LNCAP (cell line): ENCODE results near the gene NINJ1.

Experiments
- CTCF ChIP-seq: fragments of 450-650 bp; IDR thresholded peaks from 2 replicates; pipeline ENCODE4 v1.5.1; 2017; ENCODE audit warnings: mild to moderate bottlenecking

Gene NINJ1

DNA sequence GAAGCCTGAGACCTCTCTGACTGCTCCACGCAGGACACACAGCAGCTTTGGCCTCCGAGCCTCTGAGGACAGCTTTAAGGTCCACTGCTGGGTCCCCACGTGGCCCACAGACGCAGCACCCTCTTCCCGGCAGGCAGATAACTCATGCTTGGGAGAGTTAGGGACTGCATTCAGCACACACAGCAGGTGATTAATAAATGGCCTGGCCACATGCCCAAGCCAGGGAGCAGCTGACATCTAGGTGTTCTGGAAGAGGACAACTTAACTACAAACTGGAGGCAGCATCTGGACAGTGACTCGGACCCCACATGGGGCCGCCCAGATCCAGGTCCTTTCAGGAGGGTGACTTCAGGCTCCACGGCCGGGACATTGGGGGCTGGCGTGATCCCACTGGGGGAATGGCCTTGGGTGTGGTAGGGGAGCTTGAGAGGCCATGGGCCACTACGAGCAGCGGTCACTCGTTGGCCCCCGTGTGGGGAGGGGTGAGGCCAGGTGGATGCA is 11.3 kb downstream of the NINJ1 start:
- no peak for TF ChIP-seq CTCF

DNA sequence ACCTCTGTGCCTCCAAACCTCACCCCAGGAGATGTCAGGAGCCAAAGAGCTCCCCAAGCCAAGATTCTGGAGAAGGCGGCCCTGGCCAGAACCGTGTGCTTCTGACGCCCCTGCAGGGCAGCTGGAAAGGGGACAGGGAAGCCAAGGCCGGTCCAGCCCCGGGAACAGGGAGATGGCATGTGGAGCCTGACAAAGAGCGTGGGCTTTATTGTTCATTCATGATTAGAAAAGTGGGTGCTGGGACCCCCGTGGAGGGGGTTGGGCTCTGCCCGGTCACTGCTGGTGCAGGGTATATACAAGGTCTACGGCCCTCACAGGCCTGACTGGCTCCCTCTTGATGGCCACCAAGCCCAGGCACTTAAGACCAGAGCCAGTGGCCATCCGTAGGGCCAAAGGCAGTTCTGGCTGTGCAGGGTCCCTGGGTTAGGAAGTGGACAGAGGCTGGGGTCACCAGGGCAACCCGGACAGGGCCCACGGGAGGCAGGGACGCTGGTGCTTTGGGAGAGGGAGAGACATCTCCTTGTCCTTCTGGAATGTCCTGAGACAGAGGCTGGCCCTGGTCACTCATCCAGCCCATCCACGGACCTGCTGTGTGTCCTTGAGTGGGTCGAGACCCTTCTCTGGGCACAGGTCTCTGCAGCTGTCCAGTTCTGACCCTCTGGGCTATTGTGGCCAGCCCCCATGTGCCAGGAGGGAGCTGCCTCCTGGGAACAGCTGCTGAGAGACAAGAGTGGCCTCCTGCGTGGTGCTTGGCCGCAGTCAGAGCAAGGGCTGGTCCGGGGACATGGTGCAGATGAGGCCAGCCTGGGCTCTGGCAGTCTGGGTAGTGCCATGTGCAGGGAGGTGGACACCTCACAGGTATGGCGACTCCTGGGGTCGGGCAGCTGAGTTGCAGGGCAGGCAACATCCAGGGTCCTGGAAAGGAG is 12.5 kb downstream of the NINJ1 start:
- no peak for TF ChIP-seq CTCF

DNA sequence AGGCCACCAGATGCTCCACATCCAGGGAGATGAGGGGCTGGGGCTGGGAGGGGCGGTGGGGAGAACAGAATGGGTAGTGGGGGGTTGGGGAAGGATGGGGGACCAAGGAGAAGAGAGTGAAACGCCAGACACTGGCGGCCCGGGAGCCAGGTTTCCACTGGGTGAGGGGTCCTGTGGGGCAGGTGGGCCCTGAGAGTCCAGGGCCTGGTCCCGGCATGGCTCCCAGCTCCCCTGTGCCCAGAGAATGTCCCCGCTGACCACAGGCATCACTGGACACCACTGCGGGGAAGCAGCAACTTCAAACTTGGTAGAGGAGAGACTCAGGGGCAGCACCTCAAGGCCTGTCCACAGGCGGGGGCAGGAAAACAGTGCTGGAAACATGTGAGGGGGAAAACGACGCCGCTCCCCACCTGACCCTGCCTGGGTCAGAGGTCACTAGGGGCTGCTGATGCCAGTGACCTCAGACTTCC is 13.2 kb downstream of the NINJ1 start:
- no peak for TF ChIP-seq CTCF

DNA sequence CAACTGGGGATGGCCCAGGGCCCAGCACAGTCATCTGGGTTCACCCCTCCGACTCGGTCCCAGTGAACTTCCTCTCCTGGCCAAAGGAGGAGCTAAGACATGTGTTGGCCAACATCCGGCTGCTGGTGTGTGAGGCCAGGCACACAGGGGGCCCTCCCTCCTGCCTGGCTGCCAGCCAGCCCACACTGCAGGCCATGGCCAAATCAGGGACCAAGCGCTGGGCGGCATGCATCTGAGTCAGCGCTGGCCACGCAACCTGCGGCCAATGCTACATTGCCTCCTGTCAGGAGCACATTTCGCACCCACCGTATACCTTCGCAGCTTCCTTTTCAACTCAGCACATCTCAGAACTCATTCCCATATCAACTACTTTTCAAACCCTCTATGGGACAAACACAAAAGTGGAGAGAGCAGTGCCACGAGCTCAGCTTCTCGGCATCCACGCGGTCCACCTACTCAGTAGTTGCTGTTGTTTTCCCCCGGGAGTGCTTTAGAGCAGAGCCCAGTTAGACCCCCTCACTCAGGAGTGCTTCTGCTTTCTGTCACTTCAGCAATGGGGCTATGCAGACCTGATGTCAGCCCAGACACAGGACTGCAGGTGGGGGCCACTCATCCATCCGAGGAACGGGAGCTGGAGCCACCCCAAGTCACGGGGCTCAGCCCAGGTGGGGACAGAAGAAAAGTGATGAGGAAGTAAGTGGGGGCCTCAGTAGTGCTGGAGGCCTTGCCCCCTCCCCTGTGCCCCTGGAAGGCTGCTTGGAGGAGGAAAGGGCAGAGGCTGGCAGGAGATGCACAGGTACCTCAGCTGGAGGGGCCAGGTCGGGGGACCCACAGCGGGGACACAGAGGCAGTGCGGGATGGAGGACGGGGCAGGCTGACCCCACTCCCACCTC is 13.9 kb downstream of the NINJ1 start:
- TF ChIP-seq CTCF = no peak

DNA sequence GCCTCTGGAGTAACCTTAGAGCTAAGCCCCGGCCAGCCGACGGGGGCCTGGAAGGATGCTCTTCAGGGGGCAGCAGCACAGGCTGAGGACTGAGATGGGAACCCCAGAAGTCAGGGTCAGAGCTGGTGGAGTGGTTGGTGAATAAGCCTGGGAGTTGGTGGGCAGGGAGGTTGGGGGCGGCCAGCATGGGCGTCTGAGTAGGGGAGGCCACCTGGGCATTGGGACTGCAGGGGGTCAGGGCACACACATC is 14.4 kb downstream of the NINJ1 start:
- no peak for TF ChIP-seq CTCF

DNA sequence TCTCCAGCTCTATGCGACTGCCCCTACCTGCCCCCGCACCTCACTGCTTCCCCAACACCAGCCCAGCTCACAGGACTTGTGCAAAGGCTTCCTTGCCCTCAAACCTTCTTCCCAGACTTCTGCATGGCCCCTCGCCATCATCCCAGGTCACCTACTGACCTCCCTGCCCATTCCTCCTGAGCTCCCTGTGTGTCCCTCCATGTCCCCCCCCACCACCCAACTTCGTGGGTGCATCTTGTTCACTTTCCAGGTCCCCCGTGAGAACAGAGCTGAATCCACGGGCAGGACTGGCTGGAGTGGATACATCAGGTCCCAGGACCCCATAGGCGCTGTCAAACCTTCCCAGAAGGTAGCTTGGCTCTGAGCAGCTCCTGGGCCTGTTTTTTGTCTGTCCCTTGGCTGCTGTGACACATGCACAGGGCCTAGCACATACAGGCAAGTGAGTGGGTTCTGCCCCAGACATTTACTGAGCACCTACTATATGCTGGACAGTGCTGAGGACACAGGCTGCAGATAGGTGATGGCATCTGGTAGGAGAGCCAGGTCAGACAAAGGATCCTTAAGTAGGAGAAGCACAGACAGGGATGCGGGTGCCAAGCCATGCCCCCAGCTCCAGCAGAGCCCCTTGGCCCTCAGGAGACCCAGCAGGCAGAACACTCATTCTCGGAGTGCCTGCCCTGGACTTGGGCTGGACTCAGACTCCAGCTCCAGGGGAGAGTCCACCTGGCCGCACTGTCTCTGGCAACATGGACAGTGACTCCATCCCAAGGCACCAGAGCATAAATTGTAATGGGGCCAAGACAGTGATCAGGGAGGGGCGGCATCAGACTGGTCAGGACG is 15.0 kb downstream of the NINJ1 start:
- TF ChIP-seq CTCF = no peak
